ENCODE results near the gene ASNSD1. TPM values are rescaled to one million over a fixed set of nuclear protein-coding genes. Genes with fewer than 3 reads are reported as not detected.
A peak's percentile ranks its signal among the peaks of the same experiment; 100 is the strongest.

ASNSD1 gene
- total RNA-seq (10 to 100 TPM; 41.5 to 56.6 (median 49.7) TPM), polyA plus RNA-seq (10 to 100 TPM; 22.5 to 37.8 (median 27.3) TPM)

GRCh38 chr2:189661148-189661956 is at the start of gene ASNSD1:
Gene ASNSD1 (plus strand): TSS chr2:189661459. CDS start chr2:189666133, 4,674 bp downstream.
- Histone ChIP-seq H3K27ac (peak within 1 kb of the TSS; percentile 81 to 88 (median 86)), H3K4me3 (peak within 1 kb of the TSS; percentile 64 to 86 (median 72)), H3K27me3 (no peaks in the 10 kb centered on the region), H3K4me1 (peaks cover 0 to 33% (median 25%) of the 10 kb centered on the region in 4 donors), H3K36me3 (peaks cover 0 to 11% (median 2%) of the 10 kb centered on the region in 4 donors), H3K9me3 (no peaks in the 10 kb centered on the region)
- 0% methylated on average over 46 of the region's 46 CpGs for WGBS, 2 donors
- peak; percentile 100 for DNase-seq
- peak in 1 of 4 donors; percentile 65 for TF ChIP-seq EP300 (IDR thresholded peaks at IDR 0.05)
- peak; percentile 64 to 73 for TF ChIP-seq POLR2A (IDR thresholded peaks at IDR 0.05)
- TF ChIP-seq CTCF (IDR thresholded peaks at IDR 0.05), result peak; percentile 91 to 100 (median 98)
- TF ChIP-seq POLR2AphosphoS5 (IDR thresholded peaks at IDR 0.05), result peak; percentile 91 to 95 (median 93)
- intact Hi-C loops (cut with DNase I), result loop anchor here (1.0 to 5.0 kb wide), 4 partner anchors 13 to 121 kb away; partner anchors contain the start of genes ANKAR, ORMDL1, OSGEPL1 and PMS1

GRCh38 chr2:189613077-189613636 is 48.1 kb upstream of the ASNSD1 start:
- H3K4me1 ChIP-seq, result peaks cover 0 to 6% (median 0%) of the 10 kb centered on the region in 4 donors
- intact Hi-C loops (cut with DNase I), result no loop called here
- no peaks in the 10 kb centered on the region for H3K27me3 ChIP-seq
- H3K36me3 ChIP-seq, result no peaks in the 10 kb centered on the region
- no peak for DNase-seq
- peak overlapping the region in 1 of 4 donors; percentile 5 for H3K27ac ChIP-seq
- H3K9me3 ChIP-seq, result no peaks in the 10 kb centered on the region
- H3K4me3 ChIP-seq, result peak overlapping the region in 1 of 4 donors; percentile 9
- no peak for TF ChIP-seq EP300 (IDR thresholded peaks at IDR 0.05)
- TF ChIP-seq POLR2A (IDR thresholded peaks at IDR 0.05), result no peak
- TF ChIP-seq POLR2AphosphoS5 (IDR thresholded peaks at IDR 0.05), result no peak
- TF ChIP-seq CTCF (IDR thresholded peaks at IDR 0.05), result no peak
- 39 to 69% methylated on average over 6 of the region's 6 CpGs for WGBS, 2 donors

- 70 to 80% methylated on average over 2 of the region's 2 CpGs for WGBS, 2 donors
- H3K27ac ChIP-seq, result no peak overlapping the region
- H3K9me3 ChIP-seq, result no peaks in the 10 kb centered on the region
- no peaks in the 10 kb centered on the region for H3K27me3 ChIP-seq
- TF ChIP-seq POLR2A (IDR thresholded peaks at IDR 0.05), result no peak
- TF ChIP-seq POLR2AphosphoS5 (IDR thresholded peaks at IDR 0.05), result no peak
- TF ChIP-seq CTCF (IDR thresholded peaks at IDR 0.05), result no peak
- no peak for TF ChIP-seq EP300 (IDR thresholded peaks at IDR 0.05)
- DNase-seq, result no peak
- H3K4me3 ChIP-seq, result no peak overlapping the region
- H3K4me1 ChIP-seq, result peaks cover 0 to 6% (median 0%) of the 10 kb centered on the region in 4 donors
- no peaks in the 10 kb centered on the region for H3K36me3 ChIP-seq
- intact Hi-C loops (cut with DNase I), result no loop called here
These were observed 47.4 kb upstream of the ASNSD1 start for GRCh38 chr2:189613650-189614420.

GRCh38 chr2:189614585-189614984 is 46.7 kb upstream of the ASNSD1 start:
- TF ChIP-seq EP300 (IDR thresholded peaks at IDR 0.05) (no peak), CTCF (IDR thresholded peaks at IDR 0.05) (no peak), POLR2AphosphoS5 (IDR thresholded peaks at IDR 0.05) (no peak), POLR2A (IDR thresholded peaks at IDR 0.05) (no peak)
- intact Hi-C loops (cut with DNase I), result no loop called here
- Histone ChIP-seq H3K27me3 (no peaks in the 10 kb centered on the region), H3K27ac (no peak overlapping the region), H3K9me3 (no peaks in the 10 kb centered on the region), H3K4me1 (peaks cover 0 to 6% (median 0%) of the 10 kb centered on the region in 4 donors), H3K36me3 (no peaks in the 10 kb centered on the region), H3K4me3 (no peak overlapping the region)
- 89 to 93% methylated on average over 4 of the region's 4 CpGs for WGBS, 2 donors
- no peak for DNase-seq

All from sigmoid colon (tissue), 7 donors.